HG03159 (cell line): ENCODE data around the gene ANKRD60.

Experiments used
- ATAC-seq: cut with Tn5 transposase; IDR thresholded peaks from one replicate; pipeline ENCODE4 v1.9.1; 2021; ENCODE audit warnings: mild to moderate bottlenecking, moderate library complexity; ENCODE audit not compliant: unreplicated experiment

ANKRD60 gene

GRCh38 chr20:58167759-58168158, 60.7 kb downstream of the ANKRD60 start:
- ATAC-seq: no peak
